ENCODE data around the gene ZSCAN30.
A peak's percentile ranks its signal among the peaks of the same experiment; 100 is the strongest.
"Not testable (repeated sequence)": the region's sequence is repeated elsewhere in the genome, so short reads cannot be mapped to it uniquely, and the experiment has no call there.

Gene ZSCAN30

DNA sequence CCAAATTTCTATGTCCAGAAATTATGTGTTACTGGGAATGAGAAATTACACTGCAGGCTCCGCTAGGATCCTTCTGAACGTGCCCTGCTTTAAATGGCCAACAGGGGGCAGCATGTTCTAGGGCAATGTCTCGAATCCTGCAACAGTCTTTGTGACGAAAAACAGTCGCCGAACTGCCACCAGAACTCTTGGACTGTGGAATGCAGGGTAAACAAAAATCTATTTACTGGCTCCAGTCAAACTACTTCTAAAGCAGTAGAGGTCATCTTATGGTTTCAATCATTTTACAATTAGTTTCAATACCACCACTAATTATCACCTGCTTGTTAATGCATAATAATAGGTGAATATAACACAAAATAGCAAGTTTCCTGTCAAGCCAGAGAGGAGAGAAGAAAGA is 59.0 kb downstream of the ZSCAN30 start:
- DNase-seq (ENCODE audit: low read depth): peak; percentile 79

DNA sequence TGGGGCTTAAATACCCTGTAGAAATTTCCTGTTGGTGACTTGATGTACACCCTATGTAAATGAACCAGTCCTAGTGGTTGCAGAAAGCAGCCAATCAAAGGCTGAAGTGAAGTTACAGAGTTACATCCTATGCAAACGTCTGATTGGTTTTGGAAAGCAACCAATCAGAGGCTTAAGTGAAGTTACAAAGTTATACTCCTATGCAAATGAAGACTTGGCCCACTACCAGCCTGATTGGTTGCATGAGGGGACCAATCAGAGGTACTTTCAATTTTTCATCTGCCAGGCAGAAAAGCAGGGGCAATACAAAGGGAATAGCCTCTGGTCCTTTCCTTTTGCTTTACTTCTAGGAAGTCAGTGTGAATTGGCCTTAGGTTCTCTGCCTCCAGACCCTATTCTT is 62.8 kb downstream of the ZSCAN30 start:
- DNase-seq (ENCODE audit: low read depth): no peak

GRCh38 chr18:35223797-35224196 is 66.2 kb downstream of the ZSCAN30 start:
- DNase-seq (ENCODE audit: low read depth): no peak

GRCh38 chr18:35220424-35220823 is 69.6 kb downstream of the ZSCAN30 start:
- DNase-seq (ENCODE audit: low read depth): no peak

GRCh38 chr18:35219331-35219730 is 70.7 kb downstream of the ZSCAN30 start:
- DNase-seq (ENCODE audit: low read depth): peak; percentile 24

GRCh38 chr18:35216611-35217010 is 73.4 kb downstream of the ZSCAN30 start:
- not testable (repeated sequence) for DNase-seq (ENCODE audit: low read depth)

DNA sequence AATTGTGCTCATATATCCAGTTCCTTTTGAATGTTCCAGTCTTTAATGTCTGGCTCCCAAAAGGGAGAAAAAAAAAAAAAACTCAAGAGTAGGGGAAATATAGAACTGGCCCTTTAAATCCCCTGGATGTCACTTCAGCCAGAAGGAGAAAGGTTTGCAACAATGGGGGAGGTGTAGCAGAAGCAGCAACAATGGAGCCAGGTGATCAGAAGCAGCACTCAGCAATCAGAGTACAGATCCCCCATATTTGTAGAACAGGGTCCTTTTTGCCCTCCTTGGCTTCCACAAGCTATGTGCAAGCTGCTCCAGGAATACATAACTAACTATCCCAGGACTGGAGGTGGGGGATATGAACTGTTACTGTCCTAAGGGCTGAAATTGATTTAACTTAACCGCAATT is 75.0 kb downstream of the ZSCAN30 start:
- no peak for DNase-seq (ENCODE audit: low read depth)

- DNase-seq (ENCODE audit: low read depth): not testable (repeated sequence)
Measured at GRCh38 chr18:35205746-35206458, 84.1 kb downstream of the ZSCAN30 start.

GRCh38 chr18:35205199-35205712 is 84.8 kb downstream of the ZSCAN30 start:
- DNase-seq (ENCODE audit: low read depth): no peak

GRCh38 chr18:35203067-35203466 is 87.0 kb downstream of the ZSCAN30 start:
- DNase-seq (ENCODE audit: low read depth): no peak

- no peak for DNase-seq (ENCODE audit: low read depth)
Measured at GRCh38 chr18:35201256-35201931, 88.6 kb downstream of the ZSCAN30 start.
